DND-41 (cell line): ENCODE measurements around the gene OGDH.

Experiments used
- ATAC-seq: fragments of 200-7000 bp; cut with Tn5 transposase; 3 replicates; pipeline ENCODE4 v1.9.1; 2021; ENCODE audit warnings: low read depth; ENCODE audit not compliant: insufficient read depth
- DNase-seq: peaks from one replicate; pipeline ENCODE4 v3.0.0-alpha.2; 2020
- H2AFZ ChIP-seq: 2 replicates; pipeline ENCODE4 v1.6.0; 2012; ENCODE audit warnings: low read depth, low read length
- H3K27ac ChIP-seq: 2 replicates; pipeline ENCODE4 v1.5.1; 2012; ENCODE audit warnings: low read length, inconsistent platforms
- H3K27me3 ChIP-seq: fragments of 200-600 bp; sonication (generic); 2 replicates; pipeline ENCODE4 v1.6.0; 2012; ENCODE audit warnings: low read length, mild to moderate bottlenecking, inconsistent platforms; ENCODE audit not compliant: insufficient read depth, poor library complexity
- H3K36me3 ChIP-seq: 2 replicates; pipeline ENCODE4 v1.5.1; 2012; ENCODE audit warnings: low read length, inconsistent platforms; ENCODE audit not compliant: insufficient read depth
- H3K4me1 ChIP-seq: 2 replicates; pipeline ENCODE4 v1.5.1; 2012; ENCODE audit warnings: mild to moderate bottlenecking, low read length; ENCODE audit not compliant: insufficient read depth
- H3K4me2 ChIP-seq: 2 replicates; pipeline ENCODE4 v1.6.0; 2012; ENCODE audit warnings: mild to moderate bottlenecking, moderate library complexity, low read length, inconsistent platforms; ENCODE audit not compliant: insufficient read depth
- H3K4me3 ChIP-seq, 2 experiments: fragments of 200-600 bp in 1 of 2; shearing (Covaris generic) in 1 of 2; 2 replicates each; pipeline ENCODE4 v1.5.1; 2012 to 2016; ENCODE audit warnings: inconsistent platforms in 2 of 2, low read length in 2 of 2, mild to moderate bottlenecking in 2 of 2, low read depth in 1 of 2, moderate library complexity in 1 of 2
- H3K79me2 ChIP-seq: 2 replicates; pipeline ENCODE4 v1.6.0; 2012; ENCODE audit warnings: low read length, inconsistent platforms; ENCODE audit not compliant: insufficient read depth
- H3K9ac ChIP-seq: 2 replicates; pipeline ENCODE4 v1.6.0; 2012; ENCODE audit warnings: low read depth, mild to moderate bottlenecking, inconsistent platforms, low read length, moderate library complexity
- H3K9me3 ChIP-seq: 2 replicates; pipeline ENCODE4 v1.5.1; 2012; ENCODE audit warnings: low read length, moderate library complexity, mild to moderate bottlenecking, inconsistent platforms; ENCODE audit not compliant: insufficient read depth, severe bottlenecking
- H4K20me1 ChIP-seq: 2 replicates; pipeline ENCODE4 v1.6.0; 2012; ENCODE audit warnings: low read length; ENCODE audit not compliant: insufficient read depth
- EZH2 ChIP-seq: IDR thresholded peaks from 3 replicates; pipeline ENCODE4 v1.6.1; 2012; ENCODE audit warnings: borderline replicate concordance, low read depth, mild to moderate bottlenecking, moderate library complexity, low read length, inconsistent platforms; ENCODE audit not compliant: severe bottlenecking
- TF ChIP-seq, protein P1 (sequence below): IDR thresholded peaks from 2 replicates; pipeline ENCODE4 v1.5.1; 2012; ENCODE audit warnings: borderline replicate concordance, low read length, moderate library complexity, mild to moderate bottlenecking; ENCODE audit not compliant: poor library complexity, severe bottlenecking; ENCODE audit errors: extremely low read depth

The OGDH gene

DNA sequence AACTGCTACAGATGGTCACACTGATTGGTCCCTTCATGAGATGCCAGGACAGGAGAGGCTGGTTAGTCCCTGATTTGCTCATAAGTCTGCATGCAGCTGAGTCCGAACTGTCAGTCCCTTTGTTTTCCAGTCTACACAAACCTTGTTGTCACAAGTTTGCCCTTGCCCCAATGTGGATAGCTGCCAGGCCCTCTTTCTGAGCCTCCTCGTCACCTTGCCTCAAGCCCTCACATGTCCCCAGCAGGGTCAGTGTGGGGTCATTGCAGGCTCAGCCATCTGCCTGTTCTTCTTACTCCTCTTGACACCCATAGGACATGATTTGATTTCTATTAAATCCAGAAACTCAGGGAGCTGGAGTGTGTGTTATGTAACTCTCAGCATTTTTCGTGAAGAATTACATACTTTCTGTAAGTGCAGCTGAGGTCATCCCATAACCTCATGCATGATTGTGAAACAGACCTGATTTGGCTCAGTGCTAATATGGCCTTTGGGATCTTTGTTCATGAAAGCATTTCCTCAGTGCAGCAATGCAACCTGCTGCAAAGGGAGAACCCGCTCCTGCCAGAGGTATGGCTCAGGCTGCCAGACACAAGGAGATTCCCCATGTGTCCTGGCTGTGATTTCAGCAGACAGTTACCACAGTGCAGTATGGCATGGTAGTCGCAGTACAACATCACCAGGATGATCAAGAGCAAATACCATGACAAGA, 72.2 kb downstream of the OGDH start:
- no peak for TF ChIP-seq EZH2
- TF ChIP-seq, protein P1, sequence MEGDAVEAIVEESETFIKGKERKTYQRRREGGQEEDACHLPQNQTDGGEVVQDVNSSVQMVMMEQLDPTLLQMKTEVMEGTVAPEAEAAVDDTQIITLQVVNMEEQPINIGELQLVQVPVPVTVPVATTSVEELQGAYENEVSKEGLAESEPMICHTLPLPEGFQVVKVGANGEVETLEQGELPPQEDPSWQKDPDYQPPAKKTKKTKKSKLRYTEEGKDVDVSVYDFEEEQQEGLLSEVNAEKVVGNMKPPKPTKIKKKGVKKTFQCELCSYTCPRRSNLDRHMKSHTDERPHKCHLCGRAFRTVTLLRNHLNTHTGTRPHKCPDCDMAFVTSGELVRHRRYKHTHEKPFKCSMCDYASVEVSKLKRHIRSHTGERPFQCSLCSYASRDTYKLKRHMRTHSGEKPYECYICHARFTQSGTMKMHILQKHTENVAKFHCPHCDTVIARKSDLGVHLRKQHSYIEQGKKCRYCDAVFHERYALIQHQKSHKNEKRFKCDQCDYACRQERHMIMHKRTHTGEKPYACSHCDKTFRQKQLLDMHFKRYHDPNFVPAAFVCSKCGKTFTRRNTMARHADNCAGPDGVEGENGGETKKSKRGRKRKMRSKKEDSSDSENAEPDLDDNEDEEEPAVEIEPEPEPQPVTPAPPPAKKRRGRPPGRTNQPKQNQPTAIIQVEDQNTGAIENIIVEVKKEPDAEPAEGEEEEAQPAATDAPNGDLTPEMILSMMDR, result no peak
- Histone ChIP-seq H3K4me1 (no peaks in the 10 kb centered on the region), H3K27me3 (no peaks in the 10 kb centered on the region), H3K36me3 (peaks cover 65% of the 10 kb centered on the region), H3K4me2 (no peak overlapping the region), H3K4me3 (no peak overlapping the region), H2AFZ (no peak overlapping the region), H3K9me3 (no peaks in the 10 kb centered on the region), H3K9ac (no peak overlapping the region), H3K27ac (no peak overlapping the region), H3K79me2 (no peaks in the 10 kb centered on the region), H4K20me1 (no peaks in the 10 kb centered on the region)
- no peak for DNase-seq
- ATAC-seq, result no peak

DNA sequence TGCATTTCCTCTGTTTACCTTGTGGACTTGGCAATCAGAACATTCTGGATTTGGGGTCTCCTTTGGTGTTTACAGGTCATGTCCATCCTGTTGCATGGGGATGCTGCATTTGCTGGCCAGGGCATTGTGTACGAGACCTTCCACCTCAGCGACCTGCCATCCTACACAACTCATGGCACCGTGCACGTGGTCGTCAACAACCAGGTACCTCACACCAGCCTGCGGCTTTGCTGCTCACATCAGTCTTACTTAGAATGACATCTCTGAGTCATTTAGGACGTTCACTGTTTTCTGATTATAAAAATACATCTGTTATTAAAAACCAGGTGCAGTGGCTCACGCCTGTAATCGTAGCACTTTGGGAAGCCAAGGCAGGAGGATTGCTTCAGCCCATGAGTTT, 75.2 kb downstream of the OGDH start:
- Histone ChIP-seq H3K4me1 (no peaks in the 10 kb centered on the region), H3K27me3 (no peaks in the 10 kb centered on the region), H2AFZ (no peak overlapping the region), H3K4me2 (no peak overlapping the region), H3K4me3 (no peak overlapping the region), H3K79me2 (no peaks in the 10 kb centered on the region), H3K9ac (no peak overlapping the region), H3K9me3 (no peaks in the 10 kb centered on the region), H4K20me1 (no peaks in the 10 kb centered on the region), H3K27ac (no peak overlapping the region), H3K36me3 (peaks cover 46% of the 10 kb centered on the region)
- DNase-seq (no peak), ATAC-seq (no peak)
- TF ChIP-seq, protein P1, result no peak

DNA sequence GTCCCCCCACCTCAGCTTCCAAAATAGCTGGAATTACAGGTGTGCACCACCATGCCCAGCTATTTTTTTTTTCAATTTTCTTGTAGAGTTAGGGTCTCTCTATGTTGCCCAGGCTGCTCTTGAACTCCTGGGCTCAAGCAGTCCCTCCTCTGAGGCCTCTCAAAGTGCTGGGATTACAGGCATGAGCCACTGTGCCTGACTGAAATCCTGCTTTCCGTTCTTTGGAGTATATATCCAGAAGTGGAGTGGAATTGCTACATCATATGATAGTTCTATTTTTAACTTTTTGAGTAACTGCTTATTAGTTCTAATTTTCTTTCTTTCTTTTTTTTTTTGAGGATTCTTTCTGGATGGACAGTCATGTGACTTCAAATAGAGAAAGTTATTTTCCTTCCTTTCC, 79.3 kb downstream of the OGDH start:
- Histone ChIP-seq H3K79me2 (no peaks in the 10 kb centered on the region), H3K27me3 (no peaks in the 10 kb centered on the region), H3K9ac (no peak overlapping the region), H2AFZ (no peak overlapping the region), H3K4me2 (no peak overlapping the region), H3K36me3 (peaks cover 42% of the 10 kb centered on the region), H3K4me3 (no peak overlapping the region), H3K9me3 (no peaks in the 10 kb centered on the region), H4K20me1 (no peaks in the 10 kb centered on the region), H3K27ac (no peak overlapping the region), H3K4me1 (no peaks in the 10 kb centered on the region)
- TF ChIP-seq, protein P1, result no peak
- no peak for TF ChIP-seq EZH2
- no peak for ATAC-seq
- no peak for DNase-seq

DNA sequence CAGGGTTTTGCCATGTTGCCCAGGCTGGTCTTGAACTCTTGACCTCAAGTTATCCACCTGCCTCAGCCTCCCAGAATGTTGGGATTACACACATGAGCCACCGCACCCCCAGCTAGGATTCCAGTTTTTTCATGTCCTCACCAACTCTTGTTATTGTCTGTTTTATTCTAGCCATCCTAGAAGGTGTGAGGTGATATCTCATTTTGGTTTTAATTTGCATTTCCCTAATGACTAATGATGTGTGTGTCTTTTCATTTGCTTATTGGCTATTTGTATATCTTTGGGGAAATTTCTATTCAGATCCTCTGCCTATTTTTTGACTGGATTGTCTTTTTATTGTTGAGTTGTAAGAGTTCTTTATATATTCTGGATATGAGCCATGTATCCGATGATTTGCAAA, 83.0 kb downstream of the OGDH start:
- Histone ChIP-seq H3K9ac (no peak overlapping the region), H4K20me1 (no peaks in the 10 kb centered on the region), H2AFZ (no peak overlapping the region), H3K4me3 (no peak overlapping the region), H3K79me2 (no peaks in the 10 kb centered on the region), H3K27me3 (no peaks in the 10 kb centered on the region), H3K4me1 (no peaks in the 10 kb centered on the region), H3K27ac (no peak overlapping the region), H3K36me3 (peaks cover 42% of the 10 kb centered on the region), H3K4me2 (no peak overlapping the region), H3K9me3 (no peaks in the 10 kb centered on the region)
- TF ChIP-seq EZH2, result no peak
- TF ChIP-seq, protein P1, result no peak
- no peak for DNase-seq
- no peak for ATAC-seq
